Chondrocyte (in vitro differentiated cells): Measurements from ENCODE around the gene HAL. TPM values are rescaled to one million over a fixed set of nuclear protein-coding genes. Genes with fewer than 3 reads are reported as not detected.

Experiments used
- total RNA-seq: library from RNA; stranded (reverse); gene quantifications from 3 replicates; pipeline ENCODE4 v1.2.1, GENCODE V29; 2021

HAL gene
- total RNA-seq, 1 donor from 2014 or later = 0.10 TPM

Other genes starting within 250 kb of the HAL start
- gene NTN4, start 205.6 kb downstream of the HAL start, total RNA-seq = 179 to 336 TPM (median 336 TPM) in 3 replicates
- gene SNRPF, start 137.4 kb downstream of the HAL start, total RNA-seq = 12.4 to 27.1 TPM (median 15.4 TPM) in 3 replicates
- not detected in 3 replicates for gene CCDC38, start 53.7 kb downstream of the HAL start, total RNA-seq
- gene AMDHD1, start 53.0 kb downstream of the HAL start, total RNA-seq = 0.31 to 0.42 TPM in 2 of 3 replicates, not detected in the other
- 52.7 to 59.7 TPM (median 55.0 TPM) in 3 replicates for gene LTA4H, start 39.2 kb upstream of the HAL start, total RNA-seq
- 37.1 to 62.1 TPM (median 38.8 TPM) in 3 replicates for gene ELK3, start 198.0 kb upstream of the HAL start, total RNA-seq